GM18507 (cell line): Measurements from ENCODE around the gene IL12RB2.
"Not testable (repeated sequence)": the region's sequence is repeated elsewhere in the genome, so short reads cannot be mapped to it uniquely, and the experiment has no call there.

Experiments
- DNase-seq: peaks from one replicate; pipeline ENCODE4 v3.0.0; 2011; ENCODE audit warnings: low read depth; ENCODE audit not compliant: insufficient read length; ENCODE audit errors: extremely low spot score
- FAIRE-seq: peaks from 2 replicates; lab custom pipeline; 2011; peaks lifted over from hg19 to GRCh38; lab: Jason Lieb, UNC

IL12RB2 gene

GRCh38 chr1:67420835-67421492 lies 113.3 kb downstream of the IL12RB2 start:
- DNase-seq (no peak), FAIRE-seq (no peak)

- DNase-seq (no peak), FAIRE-seq (no peak)
Observed at GRCh38 chr1:67427465-67427864, 119.8 kb downstream of the IL12RB2 start.

DNA sequence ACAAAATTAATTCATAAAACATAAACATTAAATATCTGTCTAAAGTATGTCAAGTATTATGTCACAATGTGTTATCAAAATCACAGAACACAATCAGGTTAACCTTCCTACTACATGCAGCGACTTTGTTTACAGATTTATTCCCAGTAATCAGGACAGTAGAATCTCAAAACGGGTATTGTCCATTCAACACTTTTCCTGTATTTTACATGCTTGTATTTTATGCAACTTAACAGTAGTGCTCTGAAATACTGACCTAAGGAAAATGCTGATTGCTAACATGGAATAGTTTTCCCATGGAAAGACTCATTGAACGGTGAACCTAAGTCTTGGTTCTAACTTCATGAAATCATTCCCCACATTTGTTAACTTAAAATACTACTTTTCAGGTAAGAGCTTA lies 120.3 kb downstream of the IL12RB2 start:
- DNase-seq (no peak), FAIRE-seq (no peak)

GRCh38 chr1:67429011-67429527 lies 121.4 kb downstream of the IL12RB2 start:
- no peak for FAIRE-seq
- no peak for DNase-seq

DNA sequence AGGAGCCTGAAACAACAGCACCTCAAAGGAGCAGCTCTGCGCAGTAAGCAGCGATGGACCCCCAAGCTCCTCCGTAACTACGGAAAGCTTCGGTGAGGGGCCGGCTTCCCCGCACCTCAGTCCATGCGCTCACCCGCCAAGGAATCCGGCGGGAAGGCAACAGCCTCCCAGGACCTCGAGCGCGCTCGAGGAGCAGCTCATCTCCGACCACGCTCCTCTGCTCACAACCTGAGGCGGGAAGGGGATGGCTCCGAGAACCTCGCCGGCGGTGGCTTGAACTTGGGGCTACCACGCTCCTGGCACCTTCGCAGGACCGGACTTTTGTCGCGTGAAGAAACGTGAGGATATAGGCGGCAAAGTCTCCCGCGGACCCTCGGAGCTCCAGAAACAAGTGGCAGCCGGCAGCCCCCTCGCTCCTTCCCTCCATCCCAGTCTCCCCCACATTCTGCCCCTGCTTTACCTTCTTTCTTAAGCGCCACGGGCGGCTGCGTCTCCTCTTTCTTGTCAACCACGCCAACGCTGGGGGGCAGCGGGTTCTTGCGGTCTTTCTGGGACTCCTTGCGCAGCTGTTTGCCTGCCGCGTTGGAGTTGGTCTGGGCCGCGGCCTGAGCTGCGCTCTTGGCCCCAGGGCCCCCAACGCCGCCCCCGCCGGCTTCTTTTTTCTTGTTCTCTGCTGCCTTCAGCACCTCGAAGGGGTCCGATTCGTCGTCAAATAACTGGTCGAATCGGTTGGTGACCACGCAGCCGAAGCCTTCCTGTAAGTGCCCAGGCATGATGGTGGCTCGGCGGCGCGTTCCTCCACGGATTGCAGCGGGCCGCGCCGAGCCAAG lies 122.1 kb downstream of the IL12RB2 start:
- no peak for DNase-seq

GRCh38 chr1:67430358-67431155 lies 122.9 kb downstream of the IL12RB2 start, which contains the start of gene SERBP1:
Gene SERBP1 (minus strand): TSS chr1:67430402. CDS start chr1:67430300, 102 bp downstream.
- DNase-seq (peak; percentile 89), FAIRE-seq (peak; percentile 100)

More for the DNA sequence above, 122.1 kb downstream of the IL12RB2 start:
- peak; percentile 36 for FAIRE-seq

- no peak for DNase-seq
- peak; percentile 71 for FAIRE-seq
Observed at GRCh38 chr1:67431156-67431765, 123.6 kb downstream of the IL12RB2 start.

- DNase-seq = no peak
- peak; percentile 33 for FAIRE-seq
Observed at GRCh38 chr1:67431869-67432578, 124.4 kb downstream of the IL12RB2 start.

DNA sequence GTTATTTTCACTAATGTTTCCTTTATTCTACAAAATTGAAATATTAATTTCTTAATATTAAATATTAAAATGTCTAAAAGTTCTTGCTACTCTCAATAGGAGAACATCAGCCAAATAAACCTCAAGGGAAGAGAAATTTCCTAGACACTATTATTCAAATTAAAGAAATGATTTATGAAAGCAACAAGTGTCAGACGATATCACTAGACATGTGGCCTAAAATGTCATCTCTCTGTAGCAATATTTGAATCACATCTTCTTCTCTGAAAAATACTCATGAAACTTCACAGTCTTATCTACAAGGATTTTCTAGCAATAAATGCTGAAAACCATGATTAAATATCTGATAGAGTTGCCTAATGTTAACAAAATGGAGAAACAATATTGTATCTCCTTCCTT lies 125.1 kb downstream of the IL12RB2 start:
- DNase-seq = no peak
- no peak for FAIRE-seq

GRCh38 chr1:67433837-67434236 lies 126.2 kb downstream of the IL12RB2 start:
- DNase-seq (no peak), FAIRE-seq (no peak)

- FAIRE-seq = no peak
- no peak for DNase-seq
Observed at GRCh38 chr1:67434491-67434890, 126.8 kb downstream of the IL12RB2 start.

- FAIRE-seq = no peak
- no peak for DNase-seq
Observed at GRCh38 chr1:67436511-67437055, 128.9 kb downstream of the IL12RB2 start.

- FAIRE-seq (no peak), DNase-seq (no peak)
Observed at GRCh38 chr1:67437961-67438360, 130.3 kb downstream of the IL12RB2 start.

GRCh38 chr1:67439277-67440029 lies 131.8 kb downstream of the IL12RB2 start:
- DNase-seq (no peak), FAIRE-seq (no peak)

GRCh38 chr1:67440339-67440738 lies 132.7 kb downstream of the IL12RB2 start:
- FAIRE-seq = no peak
- DNase-seq = no peak

- DNase-seq (no peak), FAIRE-seq (peak; percentile 29)
Observed at GRCh38 chr1:67441183-67441582, 133.5 kb downstream of the IL12RB2 start.

- DNase-seq = no peak
- FAIRE-seq = no peak
Observed at GRCh38 chr1:67441739-67442281, 134.1 kb downstream of the IL12RB2 start.

- not testable (repeated sequence) for DNase-seq, FAIRE-seq
Observed at GRCh38 chr1:67446014-67446413, 138.3 kb downstream of the IL12RB2 start.
